SKM-1 treated with dmso at 0.1 percent for 144 hours (cell line): ENCODE results near the gene ZNF500.
"Not testable (repeated sequence)": the region's sequence is repeated elsewhere in the genome, so short reads cannot be mapped to it uniquely, and the experiment has no call there.

Source experiments
- DNase-seq: peaks from one replicate; lab custom pipeline; 2025; ENCODE audit not compliant: unreplicated experiment; lab: John Stamatoyannopoulos, UW

Gene ZNF500

GRCh38 chr16:4746991-4747574 lies 19.9 kb downstream of the ZNF500 start:
- no peak for DNase-seq

- no peak for DNase-seq
These were observed 20.7 kb downstream of the ZNF500 start for GRCh38 chr16:4746215-4746614.

DNA sequence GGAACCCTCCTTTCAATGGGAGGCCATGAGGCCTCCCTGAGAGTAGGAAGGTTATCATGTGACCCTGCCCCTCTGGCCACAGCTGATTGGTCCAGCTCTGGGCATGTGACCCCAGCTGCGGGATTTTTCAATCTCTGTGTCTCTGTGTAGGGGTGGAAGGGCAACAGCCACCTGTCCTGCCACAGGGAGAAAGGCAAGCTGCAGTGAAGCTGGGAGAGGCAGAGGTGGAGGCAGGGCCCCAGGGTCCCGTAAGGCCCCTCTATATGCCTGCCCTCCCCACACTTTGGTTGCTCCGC lies 21.7 kb downstream of the ZNF500 start:
- DNase-seq: no peak

GRCh38 chr16:4744555-4745273 lies 22.2 kb downstream of the ZNF500 start:
- DNase-seq: no peak

- no peak for DNase-seq
These were observed 23.6 kb downstream of the ZNF500 start for GRCh38 chr16:4743226-4743878.

GRCh38 chr16:4738370-4738769 lies 28.6 kb downstream of the ZNF500 start:
- not testable (repeated sequence) for DNase-seq

DNA sequence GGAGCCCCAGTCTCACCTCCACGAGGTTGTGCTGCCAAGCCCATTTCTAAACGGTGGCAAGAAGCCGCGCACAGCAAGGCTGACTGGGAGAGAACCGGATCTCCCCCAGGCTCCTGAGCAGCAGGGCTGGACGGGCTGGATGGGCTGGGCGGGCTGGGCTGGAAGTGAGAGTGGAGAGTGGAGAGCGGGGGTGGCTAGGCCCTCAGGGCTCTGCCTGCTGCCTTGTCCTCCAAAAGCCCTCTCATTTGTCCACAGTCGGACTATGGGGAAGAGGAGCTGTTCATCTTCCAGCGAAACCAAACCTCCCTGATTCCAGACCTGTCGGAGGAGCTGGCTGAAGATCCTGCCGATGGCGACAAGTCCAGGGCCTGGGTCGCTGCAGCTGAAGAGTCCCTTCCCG lies 29.4 kb downstream of the ZNF500 start:
- DNase-seq: no peak

DNA sequence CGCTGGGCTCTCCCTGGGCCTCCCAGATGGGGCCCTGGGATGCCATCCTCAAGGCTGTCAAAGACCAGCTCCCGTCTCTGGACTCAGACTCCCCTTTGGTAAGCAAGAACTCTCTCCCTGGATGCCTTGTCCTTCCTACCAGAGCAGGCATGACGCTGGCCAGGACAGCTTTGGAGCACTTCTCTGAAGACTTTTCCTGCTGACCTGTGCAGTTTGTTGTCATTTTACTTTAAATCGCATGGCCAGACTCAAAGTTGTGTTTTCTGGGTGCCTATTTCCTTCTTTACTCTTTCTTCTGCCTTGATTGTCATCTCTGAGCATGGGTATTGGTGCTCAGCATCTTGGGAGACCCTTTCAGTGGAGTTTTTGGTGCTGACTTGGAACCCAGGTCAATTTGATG lies 30.4 kb downstream of the ZNF500 start:
- no peak for DNase-seq

GRCh38 chr16:4734730-4735535 lies 32.0 kb downstream of the ZNF500 start:
- DNase-seq: peak; percentile 76

GRCh38 chr16:4734063-4734729 lies 32.8 kb downstream of the ZNF500 start, which contains the start of the genes ANKS3 and DNAAF8:
ANKS3 (minus strand) TSS chr16:4734271; CDS start chr16:4730149, 4,122 bp downstream.
DNAAF8 (plus strand) TSS chr16:4734537; CDS start chr16:4736515, 1,978 bp downstream.
- DNase-seq: peak; percentile 86

- no peak for DNase-seq
These were observed 33.3 kb downstream of the ZNF500 start for GRCh38 chr16:4733747-4734062.

GRCh38 chr16:4733211-4733742 lies 33.7 kb downstream of the ZNF500 start:
- no peak for DNase-seq

DNA sequence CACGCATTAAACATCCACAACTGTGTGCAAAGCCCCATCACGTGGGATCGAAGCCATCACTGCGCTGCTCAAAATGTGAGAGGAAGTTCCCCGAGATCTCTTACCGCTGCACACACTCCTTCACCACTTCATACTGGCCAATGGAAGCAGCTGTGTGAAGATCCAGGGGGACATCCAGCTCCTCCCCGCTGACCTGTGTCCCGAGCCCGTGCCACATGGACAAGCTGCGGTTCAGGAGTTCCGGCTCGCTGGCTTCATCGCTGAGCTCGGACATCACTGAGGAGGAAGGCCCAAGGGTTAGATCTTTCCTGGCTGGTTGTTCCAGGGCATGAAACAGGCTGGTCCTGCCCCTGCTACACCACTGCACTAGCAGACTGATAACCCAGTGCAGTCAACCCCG lies 37.1 kb downstream of the ZNF500 start:
- no peak for DNase-seq

GRCh38 chr16:4728676-4729075 lies 38.3 kb downstream of the ZNF500 start:
- DNase-seq: no peak

GRCh38 chr16:4726616-4727015 lies 40.3 kb downstream of the ZNF500 start:
- no peak for DNase-seq

- no peak for DNase-seq
These were observed 42.2 kb downstream of the ZNF500 start for GRCh38 chr16:4724661-4725270.

GRCh38 chr16:4723071-4723767 lies 43.7 kb downstream of the ZNF500 start:
- DNase-seq: no peak

- DNase-seq: no peak
These were observed 48.5 kb downstream of the ZNF500 start for GRCh38 chr16:4718466-4718865.

DNA sequence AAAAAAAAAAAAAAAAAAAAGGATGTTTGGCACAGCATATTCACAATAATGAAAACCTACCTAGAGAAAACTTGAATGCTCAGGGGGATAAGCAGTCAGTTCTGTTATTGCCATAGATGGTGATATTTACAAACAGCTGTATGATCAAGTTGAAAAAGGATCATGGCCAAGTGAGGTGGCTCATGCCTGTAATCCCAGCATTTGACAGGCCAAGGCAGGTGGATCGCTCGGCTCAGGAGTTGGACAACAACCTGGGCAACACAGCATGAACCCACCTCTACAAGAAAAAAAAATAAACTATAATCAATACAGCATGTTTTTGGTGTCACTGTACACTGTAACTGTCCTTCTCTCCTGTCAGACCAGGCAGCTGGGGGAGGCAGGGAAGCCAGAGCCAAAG lies 52.0 kb downstream of the ZNF500 start:
- no peak for DNase-seq
